Activated CD8-positive, alpha-beta memory T cell treated with anti-CD3 and anti-CD28 coated beads, Interleukin-2, amount 50 U/mL, for 1 hour (primary cell): ENCODE results near the gene CNTNAP2.
"Not testable (repeated sequence)": the region's sequence is repeated elsewhere in the genome, so short reads cannot be mapped to it uniquely, and the experiment has no call there.

Experiments used
- DNase-seq: peaks from one replicate; pipeline ENCODE4 v3.0.0-alpha.2; 2020; ENCODE audit errors: extremely low read depth

The CNTNAP2 gene

DNA sequence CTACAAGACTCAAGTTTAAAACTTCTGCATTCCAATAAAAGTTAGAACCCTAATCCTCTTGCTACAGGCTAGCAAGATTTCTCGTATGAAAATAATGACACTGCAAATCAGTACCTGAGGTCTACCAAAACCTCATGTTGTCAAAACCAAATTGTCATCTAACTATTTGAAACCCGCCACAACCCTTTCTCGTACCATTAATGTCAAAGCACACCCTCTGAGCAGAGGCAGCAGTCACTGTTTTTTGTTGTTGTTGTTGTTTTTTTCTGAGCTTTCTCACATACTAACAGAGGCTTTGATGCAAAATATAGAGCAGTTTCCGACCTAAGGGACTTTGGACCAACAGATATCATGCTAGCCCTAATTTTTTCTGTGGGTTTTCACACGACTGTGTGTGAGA is 1910.1 kb downstream of the CNTNAP2 start:
- DNase-seq: no peak

DNA sequence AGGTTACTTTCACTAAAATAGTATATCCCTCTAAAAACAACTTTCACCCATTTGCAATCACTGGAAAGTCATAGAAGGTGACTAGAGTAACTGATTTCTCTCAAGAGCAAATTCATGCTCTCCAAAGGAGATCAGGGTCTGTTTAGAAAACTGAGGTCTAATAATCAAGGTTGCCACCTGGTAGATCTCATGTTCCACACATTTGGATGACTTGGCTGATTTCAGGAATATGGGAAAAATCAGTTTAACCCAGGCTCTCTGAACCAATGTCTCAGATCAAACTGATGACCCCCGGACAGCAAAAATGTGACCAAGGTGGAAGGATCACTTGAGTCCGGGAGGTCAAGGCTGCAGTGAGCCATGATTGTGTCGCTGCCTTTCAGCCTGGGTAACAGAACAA is 1911.6 kb downstream of the CNTNAP2 start:
- no peak for DNase-seq

DNA sequence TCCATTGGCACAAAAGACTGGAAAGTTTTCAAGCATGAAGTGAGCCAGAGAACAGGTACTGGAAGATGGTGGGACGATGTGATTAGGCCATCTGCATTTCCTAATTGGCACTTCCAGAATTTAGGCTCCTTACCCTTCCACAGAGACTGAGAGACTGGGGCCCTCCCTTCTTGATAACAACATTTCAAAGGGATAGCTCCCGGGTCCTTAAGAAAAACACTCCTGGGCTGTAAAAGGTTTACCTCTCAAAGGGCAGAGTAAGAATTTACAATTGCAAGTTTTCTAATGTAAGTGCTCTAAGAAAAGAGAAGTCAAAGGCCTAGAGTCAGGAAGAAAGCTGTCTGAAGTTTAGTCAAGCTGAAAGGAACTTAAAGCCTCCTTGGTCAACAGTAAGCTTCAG is 1914.4 kb downstream of the CNTNAP2 start:
- no peak for DNase-seq

- DNase-seq: no peak
Measured at GRCh38 chr7:148031811-148032210, 1915.2 kb downstream of the CNTNAP2 start.

- DNase-seq: no peak
Measured at GRCh38 chr7:148035950-148036349, 1919.3 kb downstream of the CNTNAP2 start.

DNA sequence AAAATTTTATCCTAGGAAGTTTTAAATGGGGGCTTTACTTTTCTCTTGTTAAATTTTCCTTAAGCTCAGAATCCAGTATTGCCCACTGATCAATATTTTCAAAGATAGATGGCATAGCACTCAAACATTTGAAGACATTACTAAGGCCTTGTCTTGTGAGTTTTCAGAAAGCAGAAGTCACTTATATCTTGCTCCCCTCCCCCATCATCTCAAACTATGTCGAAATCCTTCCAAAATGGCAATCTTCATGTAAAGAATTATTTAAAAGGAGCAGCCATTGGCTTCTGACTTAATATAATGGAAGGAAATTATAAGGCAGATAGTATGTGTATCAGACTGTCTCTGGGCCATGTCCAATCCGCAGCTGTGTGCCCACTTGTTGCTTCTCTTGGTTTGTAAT is 1920.4 kb downstream of the CNTNAP2 start:
- no peak for DNase-seq

GRCh38 chr7:148041156-148041555 is 1924.6 kb downstream of the CNTNAP2 start:
- no peak for DNase-seq

- DNase-seq: no peak
Measured at GRCh38 chr7:148042935-148043631, 1926.5 kb downstream of the CNTNAP2 start.

GRCh38 chr7:148044173-148044572 is 1927.6 kb downstream of the CNTNAP2 start:
- no peak for DNase-seq

GRCh38 chr7:148045521-148045920 is 1928.9 kb downstream of the CNTNAP2 start:
- DNase-seq: no peak

GRCh38 chr7:148049068-148049467 is 1932.5 kb downstream of the CNTNAP2 start:
- no peak for DNase-seq

DNA sequence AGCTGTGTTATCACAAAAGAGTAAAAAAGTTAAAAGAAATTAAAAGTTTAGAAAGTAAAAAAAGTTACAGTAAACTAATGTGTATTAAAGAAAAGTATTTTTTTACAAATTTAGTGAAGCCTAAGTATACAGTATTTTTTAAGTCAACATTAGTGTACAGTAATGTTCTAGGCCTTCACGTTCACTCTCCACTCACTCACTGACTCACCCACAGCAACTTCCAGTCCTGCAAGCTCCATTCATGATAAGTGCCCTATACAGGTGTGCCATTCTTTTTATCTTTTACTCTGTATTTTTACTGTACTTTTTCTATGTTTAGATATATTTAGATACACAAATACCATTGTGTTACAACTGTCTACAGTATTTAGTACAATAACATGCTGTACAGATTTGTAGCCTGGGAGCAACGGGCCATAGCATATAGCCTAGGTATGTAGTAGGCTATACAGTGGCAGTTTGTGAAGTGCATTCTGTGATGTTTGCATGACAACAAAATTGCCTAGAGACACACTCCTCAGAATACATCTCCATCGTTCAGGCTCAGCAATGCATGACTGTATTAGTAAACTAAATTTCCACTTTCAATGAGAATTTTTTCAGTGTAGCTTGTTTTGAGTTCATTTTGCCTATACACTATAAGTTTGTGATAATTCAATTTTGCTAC is 1934.0 kb downstream of the CNTNAP2 start:
- no peak for DNase-seq

GRCh38 chr7:148056406-148056805 is 1939.8 kb downstream of the CNTNAP2 start:
- DNase-seq: no peak

- no peak for DNase-seq
Measured at GRCh38 chr7:148058092-148058491, 1941.5 kb downstream of the CNTNAP2 start.

GRCh38 chr7:148058753-148059152 is 1942.2 kb downstream of the CNTNAP2 start:
- DNase-seq: no peak

GRCh38 chr7:148060724-148061123 is 1944.1 kb downstream of the CNTNAP2 start:
- DNase-seq: no peak

- not testable (repeated sequence) for DNase-seq
Measured at GRCh38 chr7:148078111-148078510, 1961.5 kb downstream of the CNTNAP2 start.

GRCh38 chr7:148079206-148080080 is 1962.8 kb downstream of the CNTNAP2 start:
- DNase-seq: no peak

DNA sequence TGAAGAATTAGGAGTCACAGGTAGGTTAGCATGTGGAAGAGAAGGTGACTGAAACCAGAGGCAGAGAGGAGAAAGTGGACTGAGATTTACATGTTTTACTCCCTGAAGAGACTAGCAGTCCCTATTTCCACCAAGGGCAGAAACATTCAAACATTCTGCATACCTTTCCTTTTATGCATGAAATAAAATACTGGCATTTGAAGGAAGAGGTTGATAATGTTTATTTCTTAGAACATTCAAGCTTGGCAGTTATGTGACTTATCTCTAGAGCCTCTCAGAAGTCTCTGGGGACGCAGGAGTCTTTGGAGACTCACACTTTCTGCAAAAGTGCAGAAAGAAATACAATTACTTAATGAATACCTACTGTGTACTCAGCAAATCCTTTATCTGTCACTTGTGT is 1966.8 kb downstream of the CNTNAP2 start:
- DNase-seq: no peak

DNA sequence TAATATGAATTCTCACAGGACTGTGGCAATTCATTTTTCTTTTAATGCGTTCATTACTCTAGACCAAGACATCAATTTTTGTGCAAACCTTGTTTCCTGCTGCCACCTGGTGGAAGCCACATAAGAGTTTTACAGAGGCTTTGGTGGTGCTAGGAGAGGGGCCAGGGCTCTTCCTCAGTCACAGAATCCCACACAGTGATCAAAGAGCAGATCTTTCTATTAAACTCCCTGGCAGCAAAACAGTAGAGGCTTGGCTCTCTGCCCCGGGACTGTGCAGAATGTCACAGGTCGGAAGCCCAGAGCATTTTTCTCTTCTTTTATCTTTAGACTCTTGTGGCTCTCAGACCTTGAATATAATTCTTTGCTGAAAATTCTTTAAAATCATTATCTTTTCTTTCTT is 1967.5 kb downstream of the CNTNAP2 start:
- no peak for DNase-seq

- no peak for DNase-seq
Measured at GRCh38 chr7:148091882-148092281, 1975.3 kb downstream of the CNTNAP2 start.

DNA sequence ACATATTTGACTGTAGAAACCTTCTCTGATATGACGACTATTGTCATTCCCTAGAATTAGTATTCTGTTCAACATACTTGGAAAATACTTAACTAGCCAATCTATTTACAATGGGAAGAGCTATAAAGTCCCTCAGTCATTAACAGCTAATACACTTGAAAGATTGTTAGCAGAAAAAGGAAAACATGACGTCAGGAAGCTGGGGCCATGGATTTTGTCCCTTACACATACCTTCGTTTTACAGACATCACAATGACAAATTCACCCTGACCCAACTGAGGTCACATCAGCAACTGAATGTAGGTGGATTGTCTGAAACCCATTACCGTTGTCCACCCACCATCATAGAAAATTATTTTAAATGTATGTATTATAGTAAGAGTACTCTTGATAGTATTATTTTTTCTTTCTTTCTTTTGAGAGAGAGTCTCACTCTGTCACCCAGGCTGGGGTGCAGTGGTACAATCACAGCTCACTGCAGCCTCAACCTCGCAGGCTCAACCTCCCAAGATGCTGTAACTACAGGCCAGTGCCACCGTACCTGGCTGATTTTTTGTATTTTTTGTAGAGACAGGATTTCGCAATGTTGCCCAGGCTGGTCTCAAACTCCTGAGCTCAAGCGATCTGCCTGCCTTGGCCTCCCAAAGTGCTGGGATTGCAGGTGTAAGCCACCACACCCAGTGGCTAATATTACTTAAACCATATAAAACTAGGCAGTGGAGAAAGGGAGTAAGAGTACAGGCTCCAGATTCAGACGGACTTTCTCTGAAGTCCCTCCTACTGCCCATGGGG is 1977.0 kb downstream of the CNTNAP2 start:
- no peak for DNase-seq
